Measurements from ENCODE around the gene HRH2. TPM values are rescaled to one million over a fixed set of nuclear protein-coding genes. Genes with fewer than 3 reads are reported as not detected.

HRH2 gene
- total and polyA plus RNA-seq, 2 donors (not counting 1 experiment from before 2014, with no cell fraction given): 0.46 TPM; not detected in 1

DNA sequence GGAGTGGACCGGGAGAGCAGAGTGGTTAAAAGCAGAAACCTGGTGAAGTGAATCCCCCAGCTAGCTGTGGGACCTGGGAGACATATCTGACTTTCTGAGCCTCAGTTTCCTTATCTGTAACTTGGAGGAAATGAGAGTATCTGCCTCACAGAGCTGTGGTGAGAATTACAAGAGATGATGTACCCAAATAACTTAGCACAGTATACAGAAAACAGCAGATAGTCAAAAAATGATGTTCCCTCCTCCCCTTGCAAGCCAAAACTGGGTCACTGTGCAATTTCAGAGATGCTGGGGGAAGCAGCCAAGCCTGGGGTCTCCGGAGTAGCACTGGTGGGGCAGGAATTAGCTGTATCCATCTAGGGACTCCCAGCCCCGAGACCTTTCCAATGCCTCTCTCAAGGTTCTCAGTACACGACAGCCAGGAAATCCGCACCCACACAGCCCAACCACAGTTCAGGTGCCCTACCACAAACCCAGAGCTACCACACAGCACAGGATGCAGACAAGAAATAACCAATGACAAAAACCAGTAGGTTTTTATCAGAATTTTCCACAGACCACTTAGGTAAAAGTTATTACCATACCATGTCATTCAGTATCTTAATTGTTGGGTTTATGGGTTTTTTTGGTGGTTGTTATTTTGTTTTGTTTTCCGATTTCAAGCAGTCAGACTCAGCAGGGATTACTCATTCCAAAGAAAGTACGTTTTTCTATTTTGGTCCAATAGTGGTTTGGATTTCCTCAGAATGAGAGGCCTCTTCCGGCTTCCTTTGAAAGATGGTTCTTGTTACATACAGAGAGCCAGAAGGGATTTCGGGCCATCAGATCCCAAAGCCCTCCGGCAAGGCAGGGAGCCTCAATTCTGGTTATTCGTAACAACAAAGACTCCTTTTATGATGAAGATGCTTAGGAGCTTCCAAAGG, 4.9 kb upstream of the HRH2 start:
- TF ChIP-seq, protein P1, sequence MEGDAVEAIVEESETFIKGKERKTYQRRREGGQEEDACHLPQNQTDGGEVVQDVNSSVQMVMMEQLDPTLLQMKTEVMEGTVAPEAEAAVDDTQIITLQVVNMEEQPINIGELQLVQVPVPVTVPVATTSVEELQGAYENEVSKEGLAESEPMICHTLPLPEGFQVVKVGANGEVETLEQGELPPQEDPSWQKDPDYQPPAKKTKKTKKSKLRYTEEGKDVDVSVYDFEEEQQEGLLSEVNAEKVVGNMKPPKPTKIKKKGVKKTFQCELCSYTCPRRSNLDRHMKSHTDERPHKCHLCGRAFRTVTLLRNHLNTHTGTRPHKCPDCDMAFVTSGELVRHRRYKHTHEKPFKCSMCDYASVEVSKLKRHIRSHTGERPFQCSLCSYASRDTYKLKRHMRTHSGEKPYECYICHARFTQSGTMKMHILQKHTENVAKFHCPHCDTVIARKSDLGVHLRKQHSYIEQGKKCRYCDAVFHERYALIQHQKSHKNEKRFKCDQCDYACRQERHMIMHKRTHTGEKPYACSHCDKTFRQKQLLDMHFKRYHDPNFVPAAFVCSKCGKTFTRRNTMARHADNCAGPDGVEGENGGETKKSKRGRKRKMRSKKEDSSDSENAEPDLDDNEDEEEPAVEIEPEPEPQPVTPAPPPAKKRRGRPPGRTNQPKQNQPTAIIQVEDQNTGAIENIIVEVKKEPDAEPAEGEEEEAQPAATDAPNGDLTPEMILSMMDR (IDR thresholded peaks at IDR 0.05): no peak
- no peak for TF ChIP-seq EZH2 (IDR thresholded peaks at IDR 0.05; ENCODE audit: borderline replicate concordance, insufficient read depth, low read depth, low read length, poor library complexity, severe bottlenecking)
- peaks cover 9% of the 10 kb centered on the region for H3K4me1 Mint-ChIP-seq
- no peaks in the 10 kb centered on the region for H3K36me3 ChIP-seq (replicated peaks in 1 of 2; ENCODE audit: control extremely low read depth in 1 of 2, control insufficient read depth in 1 of 2, extremely low read depth in 1 of 2, insufficient read depth in 2 of 2, low read length in 1 of 2)
- H3K27me3 ChIP-seq (replicated peaks in 1 of 4; ENCODE audit: control extremely low read depth in 1 of 4, control insufficient read depth in 3 of 4, insufficient read depth in 4 of 4, low read length in 3 of 4): peaks cover 0 to 15% (median 6%) of the 10 kb centered on the region in 4 experiments
- H3K27ac ChIP-seq (ENCODE audit: low read length in 2 of 2): no peak overlapping the region
- no peak overlapping the region for H3K9ac ChIP-seq (ENCODE audit: low read length)
- H3K27me3 Mint-ChIP-seq: peaks cover 37% of the 10 kb centered on the region
- no peaks in the 10 kb centered on the region for H4K20me1 ChIP-seq (ENCODE audit: control insufficient read depth, insufficient read depth, low read length, poor library complexity, severe bottlenecking)
- intact Hi-C loops (cut with micrococcal nuclease): no loop called here
- H3K4me2 ChIP-seq (replicated peaks; ENCODE audit: low read depth, low read length, poor library complexity, severe bottlenecking): no peak overlapping the region
- peaks cover 0 to 18% (median 11%) of the 10 kb centered on the region in 3 donors for H3K9me3 ChIP-seq (ENCODE audit: control extremely low read depth in 1 of 3, control insufficient read depth in 2 of 3, insufficient read depth in 1 of 3, low read length in 2 of 3)
- ChIA-PET CTCF (no interaction called here), POLR2A (no interaction called here)
- peaks cover 4% of the 10 kb centered on the region in 2 donors for H3K4me1 ChIP-seq (ENCODE audit: control insufficient read depth in 2 of 2, insufficient read depth in 2 of 2, low read length in 2 of 2)
- no peak overlapping the region for H3K4me3 Mint-ChIP-seq
- H3K9me3 Mint-ChIP-seq (ENCODE audit: insufficient read depth): peaks cover 13% of the 10 kb centered on the region
- H3K27ac Mint-ChIP-seq: no peak overlapping the region
- no peak overlapping the region for H3K4me3 ChIP-seq (ENCODE audit: control extremely low read depth in 1 of 5, extremely low read depth in 1 of 5, insufficient read depth in 1 of 5, low read depth in 2 of 5, low read length in 4 of 5)
- DNase-seq (no peak), ATAC-seq (ENCODE audit: low read depth) (no peak)
- H2AFZ ChIP-seq (ENCODE audit: insufficient read depth, low read depth, low read length, poor library complexity, severe bottlenecking): no peak overlapping the region
- WGBS (ENCODE audit: insufficient coverage): 3% methylated on average over 8 of the region's 11 CpGs
- no peaks in the 10 kb centered on the region for H3K79me2 ChIP-seq (ENCODE audit: control insufficient read depth, insufficient read depth, low read length)

GRCh38 chr5:175653763-175654162, 4.1 kb upstream of the HRH2 start:
- WGBS (ENCODE audit: insufficient coverage): 94% methylated on average over 4 of the region's 4 CpGs
- H3K27me3 Mint-ChIP-seq: peaks cover 43% of the 10 kb centered on the region
- no peak for TF ChIP-seq EZH2 (IDR thresholded peaks at IDR 0.05; ENCODE audit: borderline replicate concordance, insufficient read depth, low read depth, low read length, poor library complexity, severe bottlenecking)
- TF ChIP-seq, protein P1 (IDR thresholded peaks at IDR 0.05): no peak
- H3K4me3 Mint-ChIP-seq: no peak overlapping the region
- peaks cover 10% of the 10 kb centered on the region for H3K9me3 Mint-ChIP-seq (ENCODE audit: insufficient read depth)
- H3K36me3 ChIP-seq (replicated peaks in 1 of 2; ENCODE audit: control extremely low read depth in 1 of 2, control insufficient read depth in 1 of 2, extremely low read depth in 1 of 2, insufficient read depth in 2 of 2, low read length in 1 of 2): no peaks in the 10 kb centered on the region
- ATAC-seq (ENCODE audit: low read depth) (no peak), DNase-seq (no peak)
- peaks cover 14% of the 10 kb centered on the region for H3K4me1 Mint-ChIP-seq
- no peaks in the 10 kb centered on the region for H4K20me1 ChIP-seq (ENCODE audit: control insufficient read depth, insufficient read depth, low read length, poor library complexity, severe bottlenecking)
- H3K9me3 ChIP-seq (ENCODE audit: control extremely low read depth in 1 of 3, control insufficient read depth in 2 of 3, insufficient read depth in 1 of 3, low read length in 2 of 3): peaks cover 0 to 14% (median 11%) of the 10 kb centered on the region in 3 donors
- POLR2A ChIA-PET: no interaction called here
- H3K79me2 ChIP-seq (ENCODE audit: control insufficient read depth, insufficient read depth, low read length): no peaks in the 10 kb centered on the region
- intact Hi-C loops (cut with micrococcal nuclease): no loop called here
- H3K27ac Mint-ChIP-seq: no peak overlapping the region
- H3K4me2 ChIP-seq (replicated peaks; ENCODE audit: low read depth, low read length, poor library complexity, severe bottlenecking): no peak overlapping the region
- no peak overlapping the region for H3K27ac ChIP-seq (ENCODE audit: low read length in 2 of 2)
- no peak overlapping the region for H2AFZ ChIP-seq (ENCODE audit: insufficient read depth, low read depth, low read length, poor library complexity, severe bottlenecking)
- CTCF ChIA-PET: no interaction called here
- no peak overlapping the region for H3K4me3 ChIP-seq (ENCODE audit: control extremely low read depth in 1 of 5, extremely low read depth in 1 of 5, insufficient read depth in 1 of 5, low read depth in 2 of 5, low read length in 4 of 5)
- H3K27me3 ChIP-seq (replicated peaks in 1 of 4; ENCODE audit: control extremely low read depth in 1 of 4, control insufficient read depth in 3 of 4, insufficient read depth in 4 of 4, low read length in 3 of 4): peaks cover 0 to 22% (median 11%) of the 10 kb centered on the region in 4 experiments
- H3K9ac ChIP-seq (ENCODE audit: low read length): no peak overlapping the region
- peaks cover 10 to 11% of the 10 kb centered on the region in 2 donors for H3K4me1 ChIP-seq (ENCODE audit: control insufficient read depth in 2 of 2, insufficient read depth in 2 of 2, low read length in 2 of 2)
